NCI-H1436 (cell line): ENCODE data around the gene DPP6.
A peak's percentile ranks its signal among the peaks of the same experiment; 100 is the strongest.

Experiments used
- DNase-seq: peaks from one replicate; lab custom pipeline; 2025; lab: John Stamatoyannopoulos, UW

DPP6 gene

GRCh38 chr7:154540596-154540995 is 488.4 kb downstream of the DPP6 start:
- no peak for DNase-seq

- no peak for DNase-seq
Observed at GRCh38 chr7:154541606-154542005, 489.4 kb downstream of the DPP6 start.

- no peak for DNase-seq
Observed at GRCh38 chr7:154546946-154547587, 494.9 kb downstream of the DPP6 start.

GRCh38 chr7:154553711-154554265 is 501.6 kb downstream of the DPP6 start:
- no peak for DNase-seq

GRCh38 chr7:154559454-154559853 is 507.3 kb downstream of the DPP6 start:
- DNase-seq: no peak

GRCh38 chr7:154564676-154565075 is 512.5 kb downstream of the DPP6 start:
- DNase-seq: no peak

- DNase-seq: no peak
Observed at GRCh38 chr7:154566877-154567276, 514.7 kb downstream of the DPP6 start.

- DNase-seq: no peak
Observed at GRCh38 chr7:154568346-154568745, 516.1 kb downstream of the DPP6 start.

GRCh38 chr7:154569916-154570315 is 517.7 kb downstream of the DPP6 start:
- DNase-seq: no peak

GRCh38 chr7:154571772-154572171 is 519.6 kb downstream of the DPP6 start:
- no peak for DNase-seq

GRCh38 chr7:154574235-154574634 is 522.0 kb downstream of the DPP6 start:
- no peak for DNase-seq

- DNase-seq: no peak
Observed at GRCh38 chr7:154575497-154575896, 523.3 kb downstream of the DPP6 start.

GRCh38 chr7:154576604-154577003 is 524.4 kb downstream of the DPP6 start:
- DNase-seq: no peak

- no peak for DNase-seq
Observed at GRCh38 chr7:154577141-154577873, 525.1 kb downstream of the DPP6 start.

GRCh38 chr7:154578336-154578735 is 526.1 kb downstream of the DPP6 start:
- no peak for DNase-seq

GRCh38 chr7:154579711-154580110 is 527.5 kb downstream of the DPP6 start:
- no peak for DNase-seq

- DNase-seq: no peak
Observed at GRCh38 chr7:154581251-154581890, 529.2 kb downstream of the DPP6 start.

- DNase-seq: no peak
Observed at GRCh38 chr7:154583454-154583853, 531.3 kb downstream of the DPP6 start.

- DNase-seq: no peak
Observed at GRCh38 chr7:154584352-154585252, 532.4 kb downstream of the DPP6 start.

GRCh38 chr7:154587792-154588191 is 535.6 kb downstream of the DPP6 start:
- DNase-seq: peak; percentile 92

GRCh38 chr7:154591544-154591943 is 539.3 kb downstream of the DPP6 start:
- DNase-seq: no peak

- no peak for DNase-seq
Observed at GRCh38 chr7:154592388-154592787, 540.2 kb downstream of the DPP6 start.
